ENCODE measurements around the gene TBC1D12. TPM values are rescaled to one million over a fixed set of nuclear protein-coding genes. Genes with fewer than 3 reads are reported as not detected.
A peak's percentile ranks its signal among the peaks of the same experiment; 100 is the strongest.

The TBC1D12 gene
- total and polyA plus RNA-seq, 2 donors (not counting 3 experiments of a cell fraction or from before 2014, with no cell fraction given) = 2.9 to 7.3 TPM

DNA sequence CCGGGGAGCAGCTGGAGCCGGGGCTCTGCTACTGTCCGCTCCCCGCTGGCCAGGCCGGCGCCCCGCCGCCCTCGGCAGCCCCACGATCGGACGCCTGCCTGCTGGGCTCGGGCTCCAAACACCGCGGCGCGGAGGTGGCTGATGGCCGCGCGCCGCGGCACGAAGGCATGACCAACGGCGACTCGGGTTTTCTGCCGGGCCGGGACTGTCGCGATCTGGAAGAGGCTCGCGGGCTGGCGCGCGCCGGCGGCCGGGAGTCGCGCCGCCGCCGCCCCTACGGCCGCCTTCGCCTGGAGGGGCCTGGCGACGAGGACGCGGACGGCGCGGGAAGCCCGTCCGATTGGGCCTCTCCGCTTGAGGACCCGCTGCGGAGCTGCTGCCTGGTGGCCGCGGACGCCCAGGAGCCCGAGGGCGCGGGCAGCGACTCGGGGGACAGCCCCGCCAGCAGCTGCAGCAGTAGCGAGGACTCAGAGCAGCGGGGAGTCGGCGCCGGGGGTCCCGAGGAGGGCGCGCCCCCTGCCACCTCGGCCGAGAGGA, 570 bp downstream of the TBC1D12 start:
- ChIA-PET POLR2A (interaction anchor here (1.2 to 1.6 kb wide), 2 partner anchors 41 to 142 kb away, joined by 3 to 4 read pairs; partner anchors contain the start of gene HELLS), CTCF (interaction anchor here (1.0 to 4.9 kb wide), 11 partner anchors 9 to 83 kb away, joined by 3 to 63 read pairs (median 4); partner anchors contain the start of gene NOC3L)
- peak; percentile 48 for DNase-seq (ENCODE audit: low read depth, low spot score)
- TF ChIP-seq EZH2 (IDR thresholded peaks at IDR 0.05; ENCODE audit: borderline replicate concordance, low read depth, low read length, severe bottlenecking) = no peak
- TF ChIP-seq, protein P1, sequence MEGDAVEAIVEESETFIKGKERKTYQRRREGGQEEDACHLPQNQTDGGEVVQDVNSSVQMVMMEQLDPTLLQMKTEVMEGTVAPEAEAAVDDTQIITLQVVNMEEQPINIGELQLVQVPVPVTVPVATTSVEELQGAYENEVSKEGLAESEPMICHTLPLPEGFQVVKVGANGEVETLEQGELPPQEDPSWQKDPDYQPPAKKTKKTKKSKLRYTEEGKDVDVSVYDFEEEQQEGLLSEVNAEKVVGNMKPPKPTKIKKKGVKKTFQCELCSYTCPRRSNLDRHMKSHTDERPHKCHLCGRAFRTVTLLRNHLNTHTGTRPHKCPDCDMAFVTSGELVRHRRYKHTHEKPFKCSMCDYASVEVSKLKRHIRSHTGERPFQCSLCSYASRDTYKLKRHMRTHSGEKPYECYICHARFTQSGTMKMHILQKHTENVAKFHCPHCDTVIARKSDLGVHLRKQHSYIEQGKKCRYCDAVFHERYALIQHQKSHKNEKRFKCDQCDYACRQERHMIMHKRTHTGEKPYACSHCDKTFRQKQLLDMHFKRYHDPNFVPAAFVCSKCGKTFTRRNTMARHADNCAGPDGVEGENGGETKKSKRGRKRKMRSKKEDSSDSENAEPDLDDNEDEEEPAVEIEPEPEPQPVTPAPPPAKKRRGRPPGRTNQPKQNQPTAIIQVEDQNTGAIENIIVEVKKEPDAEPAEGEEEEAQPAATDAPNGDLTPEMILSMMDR (IDR thresholded peaks at IDR 0.05; ENCODE audit: extremely low read depth in 1 of 2, insufficient read depth in 1 of 2, low read depth in 1 of 2, low read length in 2 of 2) = no peak
- TF ChIP-seq FOS (IDR thresholded peaks at IDR 0.05; ENCODE audit: borderline replicate concordance, insufficient read depth, low read length) = no peak
- TF ChIP-seq GATA2 (IDR thresholded peaks at IDR 0.05; ENCODE audit: insufficient read depth, insufficient read length, low read depth, low read length) = no peak
- TF ChIP-seq POLR2AphosphoS5 (IDR thresholded peaks at IDR 0.05; ENCODE audit: insufficient read depth, low read depth, low read length) = no peak
- TF ChIP-seq POLR2A (IDR thresholded peaks at IDR 0.05; ENCODE audit: low read depth, low read length) = no peak
- TF ChIP-seq, protein P2, sequence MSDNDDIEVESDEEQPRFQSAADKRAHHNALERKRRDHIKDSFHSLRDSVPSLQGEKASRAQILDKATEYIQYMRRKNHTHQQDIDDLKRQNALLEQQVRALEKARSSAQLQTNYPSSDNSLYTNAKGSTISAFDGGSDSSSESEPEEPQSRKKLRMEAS (IDR thresholded peaks at IDR 0.05; ENCODE audit: insufficient read depth, insufficient read length) = no peak
- no peak for TF ChIP-seq JUN (IDR thresholded peaks at IDR 0.05; ENCODE audit: borderline replicate concordance, insufficient read depth, insufficient read length, low read depth)
- no peak for TF ChIP-seq MYC (IDR thresholded peaks at IDR 0.05; ENCODE audit: low read depth, low read length)
- dilution Hi-C loops (cut with MboI; ENCODE audit: extremely low pct_ligation_motif_present, low sequenced_read_pairs) (no loop called here), intact Hi-C loops (cut with micrococcal nuclease) (loop anchor here (1.0 kb wide), 3 partner anchors 41 to 142 kb away; partner anchors contain the start of genes HELLS and NOC3L)
- Histone ChIP-seq H3K36me3 (ENCODE audit: control insufficient read depth in 2 of 2, extremely low read depth in 1 of 2, insufficient read depth in 2 of 2, low read length in 2 of 2) (no peaks in the 10 kb centered on the region), H3K27ac (ENCODE audit: insufficient read depth, low read depth, low read length) (peak overlapping the region; percentile 67), H3K9me1 (replicated peaks; ENCODE audit: control insufficient read depth, extremely low read depth, insufficient read depth, low read length) (no peaks in the 10 kb centered on the region), H2AFZ (ENCODE audit: low read depth, low read length) (peak overlapping the region; percentile 67), H4K20me1 (replicated peaks; ENCODE audit: control insufficient read depth, extremely low read depth, insufficient read depth, low read length) (no peaks in the 10 kb centered on the region), H3K4me3 (replicated peaks in 1 of 3; ENCODE audit: insufficient read depth in 1 of 3, low read depth in 1 of 3, low read length in 3 of 3) (peak overlapping the region; percentile 71 to 95 (median 82)), H3K9ac (replicated peaks; ENCODE audit: extremely low read depth, insufficient read depth, low read length) (peak overlapping the region; percentile 73), H3K27me3 (ENCODE audit: control insufficient read depth in 2 of 2, insufficient read depth in 2 of 2, low read length in 2 of 2) (no peaks in the 10 kb centered on the region), H3K79me2 (ENCODE audit: control insufficient read depth, insufficient read depth, low read length) (peaks cover 22% of the 10 kb centered on the region), H3K4me2 (ENCODE audit: insufficient read depth, low read length) (peak overlapping the region; percentile 65), H3K4me1 (ENCODE audit: control insufficient read depth, extremely low read depth, insufficient read depth, low read length) (peaks cover 3% of the 10 kb centered on the region), H3K9me3 (replicated peaks; ENCODE audit: control insufficient read depth, insufficient read depth, low read length) (no peaks in the 10 kb centered on the region)
- no peak for FAIRE-seq
- BruUV-seq (replicated peaks) = no TSS peak

Data from endothelial cell of umbilical vein (primary cell).